ENCODE results near the gene CDH23. TPM values are rescaled to one million over a fixed set of nuclear protein-coding genes. Genes with fewer than 3 reads are reported as not detected.

CDH23 gene
- total and polyA plus RNA-seq, 10 of the 15 experiments (the other 5 are each of a cell fraction or from before 2014, with no cell fraction given), result 0.09 to 0.40 (median 0.15) TPM; not detected in 1

GRCh38 chr10:71769279-71769823, 372.6 kb downstream of the CDH23 start (continued):
- peak; percentile 81 for TF ChIP-seq CUX1 (IDR thresholded peaks at IDR 0.05; ENCODE audit: insufficient replicate concordance, low read depth, low read length)
- TF ChIP-seq RB1 (IDR thresholded peaks at IDR 0.05; ENCODE audit: borderline replicate concordance), result no peak
- no peak for TF ChIP-seq SIX5 (IDR thresholded peaks at IDR 0.05; ENCODE audit: low read depth, low read length, severe bottlenecking)
- no peak for TF ChIP-seq LARP7 (IDR thresholded peaks at IDR 0.05)
- 0 out of 2 replicates have a peak, but pooled peaks have one; percentile 24 for TF ChIP-seq YBX1 (IDR thresholded peaks at IDR 0.05)
- TF ChIP-seq NFIC (IDR thresholded peaks at IDR 0.05; ENCODE audit: low read depth, low read length), result peak; percentile 72; the same call in 1 of the 2 replicates
- no peak for TF ChIP-seq CBX3 (IDR thresholded peaks at IDR 0.05; ENCODE audit: borderline replicate concordance, low read depth)
- no peak for TF ChIP-seq USF2 (IDR thresholded peaks at IDR 0.05; ENCODE audit: borderline replicate concordance, low read depth, low read length)
- TF ChIP-seq WRNIP1 (IDR thresholded peaks at IDR 0.05; ENCODE audit: borderline replicate concordance, low read depth, low read length), result no peak
- no peak for TF ChIP-seq SMAD5 (IDR thresholded peaks at IDR 0.05; ENCODE audit: low read depth)
- TF ChIP-seq TCF7 (IDR thresholded peaks at IDR 0.05; ENCODE audit: borderline replicate concordance), result no peak
- peak; percentile 37; the same call in 1 of the 2 replicates for TF ChIP-seq JUNB (IDR thresholded peaks at IDR 0.05)
- TF ChIP-seq RUNX3 (IDR thresholded peaks at IDR 0.05; ENCODE audit: low read length), result peak; percentile 47
- no peak for TF ChIP-seq NRF1 (conservative IDR thresholded peaks at IDR 0.05; ENCODE audit: low read depth, low read length)
- TF ChIP-seq RAD21 (IDR thresholded peaks at IDR 0.05; ENCODE audit: insufficient read depth, low read depth, low read length), result no peak
- TF ChIP-seq MTA2 (IDR thresholded peaks at IDR 0.05; ENCODE audit: low read depth), result peak; percentile 82
- no peak for TF ChIP-seq NFYA (IDR thresholded peaks at IDR 0.05; ENCODE audit: borderline replicate concordance, low read depth, low read length)

All from GM12878 (cell line).